NCI-H2171 treated with DMSO at 0.1 percent for 48 hours (cell line): ENCODE data around the gene TNFRSF4.

Experiments used
- DNase-seq: peaks from one replicate; lab custom pipeline; 2025; lab: John Stamatoyannopoulos, UW

TNFRSF4 gene

DNA sequence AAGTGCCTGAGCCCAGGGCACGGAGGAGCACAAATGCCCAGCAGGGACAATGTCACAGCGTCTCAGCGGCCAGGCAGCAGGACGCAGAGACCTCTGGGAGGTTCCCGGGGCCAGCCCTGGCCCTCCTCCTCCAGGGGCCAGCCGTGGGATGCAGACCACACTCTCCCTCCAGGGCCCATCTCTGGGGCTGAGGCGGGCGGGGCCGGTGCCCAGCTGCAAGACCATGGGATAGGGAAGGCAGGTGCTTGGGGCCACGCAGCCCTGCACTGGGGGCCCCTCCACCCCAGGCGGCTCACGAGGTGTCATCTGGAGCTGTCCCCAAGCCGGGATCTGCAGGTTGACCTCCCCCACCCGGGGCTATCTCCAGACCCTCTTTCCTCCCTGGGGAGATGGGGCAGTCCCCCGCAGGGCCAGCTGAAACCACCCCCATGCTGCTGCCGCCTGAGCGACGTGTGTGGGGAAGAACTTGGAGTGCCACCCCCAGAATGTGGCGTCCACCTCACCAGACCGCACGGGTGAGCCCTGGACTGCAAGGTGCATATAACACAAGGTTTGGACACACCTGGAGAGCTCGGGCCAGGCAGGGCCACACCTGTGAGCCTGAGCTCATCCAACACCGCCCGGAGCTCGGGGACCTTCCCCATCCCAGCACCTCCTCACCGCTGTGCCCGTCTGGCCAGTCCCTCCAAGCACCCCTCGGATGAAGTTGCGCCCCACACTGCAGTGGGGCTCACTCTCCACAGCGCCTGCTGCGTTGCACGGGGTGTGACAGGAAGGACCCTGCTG, 44.3 kb downstream of the TNFRSF4 start:
- DNase-seq: no peak

DNA sequence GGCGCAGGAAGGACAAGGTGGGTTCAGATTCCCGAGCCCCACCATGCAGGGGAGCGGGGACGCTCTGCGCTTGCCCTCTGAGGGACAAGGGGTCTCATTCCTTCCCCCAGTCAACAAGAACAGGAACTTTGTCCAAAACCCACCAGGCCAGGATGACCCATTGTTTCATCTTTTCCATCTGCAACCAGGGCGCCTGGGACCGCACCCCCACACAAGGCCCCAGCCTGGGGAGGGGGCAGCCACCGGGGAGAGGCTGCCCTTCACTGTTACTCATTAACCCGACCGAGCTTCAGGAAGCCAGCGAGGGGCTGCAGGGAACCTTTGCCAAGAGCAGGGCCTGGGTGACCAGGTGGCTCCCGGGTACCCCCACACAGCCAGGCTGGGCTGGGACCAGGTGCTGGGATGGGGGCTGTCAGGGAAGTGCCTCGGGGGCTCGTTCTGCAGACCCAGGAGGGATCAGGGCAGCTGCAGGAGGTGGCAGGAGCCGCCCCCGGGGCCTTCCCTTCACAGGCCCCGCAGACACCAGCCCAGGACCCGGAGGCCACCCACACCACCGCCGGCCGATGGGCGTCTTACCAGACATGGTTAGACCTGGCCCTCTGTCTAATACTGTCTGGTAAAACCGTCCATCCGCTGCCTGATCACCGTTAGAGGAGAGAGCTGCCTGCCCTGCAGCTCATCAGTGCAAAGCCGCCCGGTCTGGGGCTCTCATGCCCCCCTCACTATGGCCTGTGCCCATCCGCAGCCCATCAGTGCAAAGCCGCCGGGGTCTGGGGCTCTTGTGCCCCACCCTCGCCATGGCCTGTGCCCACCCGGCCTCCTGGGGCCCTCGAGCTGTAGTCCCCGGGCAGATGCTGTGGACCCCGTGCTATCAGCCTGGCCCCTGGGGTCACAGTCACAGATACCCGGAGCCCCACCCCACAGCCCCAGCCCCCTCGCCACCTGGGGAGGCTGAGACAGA, 45.2 kb downstream of the TNFRSF4 start:
- no peak for DNase-seq

DNA sequence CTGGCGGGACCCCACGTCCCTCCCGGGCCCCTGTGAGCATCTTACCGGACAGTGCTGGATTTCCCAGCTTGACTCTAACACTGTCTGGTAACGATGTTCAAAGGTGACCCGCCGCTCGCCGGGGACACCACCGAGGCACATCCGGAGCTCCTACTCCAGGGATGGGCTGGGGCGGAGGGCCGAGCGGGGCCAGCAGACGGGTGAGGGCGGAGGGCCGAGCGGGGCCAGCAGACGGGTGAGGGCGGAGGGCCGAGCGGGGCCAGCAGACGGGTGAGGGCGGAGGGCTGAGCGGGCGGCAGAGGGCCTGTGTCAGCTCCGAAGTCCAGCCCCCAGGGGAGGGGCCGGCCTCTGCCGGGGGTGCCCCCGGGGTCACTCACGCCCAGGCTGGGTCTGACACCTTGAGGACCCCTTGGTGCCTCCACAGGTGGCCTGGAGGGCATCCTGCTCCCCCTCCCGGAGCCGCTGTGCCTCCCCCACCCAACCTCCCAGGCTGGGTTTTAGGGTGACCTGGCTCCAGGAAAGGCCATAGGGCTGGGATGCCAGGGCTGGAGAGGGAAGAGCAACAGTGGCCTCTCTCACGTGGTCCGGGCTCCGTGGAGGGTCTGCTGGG, 46.0 kb downstream of the TNFRSF4 start:
- no peak for DNase-seq

DNA sequence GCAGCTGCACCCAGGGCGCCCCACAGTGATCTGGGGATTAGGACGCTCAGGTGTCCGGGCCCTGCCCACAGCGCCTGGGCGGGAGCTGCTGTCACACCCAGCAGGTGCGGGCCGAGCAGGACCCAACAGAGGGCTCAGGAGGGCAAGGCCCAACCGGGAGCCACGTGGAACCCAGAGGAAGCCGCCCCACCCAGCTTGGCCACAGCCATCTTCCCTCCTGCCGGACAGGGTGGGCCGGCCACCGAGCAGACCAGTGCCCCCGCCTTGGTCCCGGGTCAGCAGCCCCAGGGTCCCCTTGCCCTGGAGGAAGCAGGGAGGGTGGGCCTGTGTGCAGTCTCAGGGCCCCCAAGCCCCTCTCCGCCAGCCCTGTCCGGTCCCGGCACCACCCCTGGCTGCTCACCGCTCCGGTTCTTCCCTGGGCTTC, 46.5 kb downstream of the TNFRSF4 start:
- no peak for DNase-seq

DNA sequence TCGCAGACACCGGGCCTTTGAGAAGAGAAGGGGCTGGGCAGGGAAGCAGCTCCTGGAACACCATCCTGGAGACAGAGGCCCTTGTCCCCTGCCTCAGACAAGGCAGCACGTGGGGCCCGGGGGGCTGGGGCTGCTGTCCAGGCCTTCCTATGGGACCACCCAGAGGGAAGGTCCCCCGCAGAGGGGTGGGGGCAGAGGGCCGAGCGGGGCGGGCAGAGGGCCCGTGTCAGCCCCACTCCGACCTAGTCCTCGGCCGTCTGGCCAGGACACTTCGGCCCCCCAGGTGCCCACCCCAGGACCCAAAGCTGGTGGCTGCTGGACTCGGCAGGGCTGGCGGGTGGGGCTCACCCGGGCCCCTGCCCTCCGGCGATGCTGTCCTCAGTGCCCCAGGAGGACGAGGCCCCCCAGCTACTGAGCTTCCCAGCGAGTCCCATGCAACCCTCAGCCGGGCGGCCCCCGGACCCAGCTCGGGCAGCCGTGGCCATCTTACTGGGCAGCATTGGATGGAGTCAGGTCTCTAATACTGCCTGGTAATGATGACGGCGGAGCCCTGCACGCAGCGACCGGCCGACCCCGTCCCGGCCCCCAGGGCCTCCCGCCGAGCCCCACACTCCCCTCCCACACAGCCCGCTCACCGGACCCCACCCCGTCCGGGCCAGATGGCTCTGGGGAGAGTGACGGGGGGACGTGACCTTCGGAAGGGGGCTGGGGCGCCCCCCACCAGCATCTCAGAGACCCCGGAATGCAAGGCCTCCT, 47.1 kb downstream of the TNFRSF4 start:
- no peak for DNase-seq

DNA sequence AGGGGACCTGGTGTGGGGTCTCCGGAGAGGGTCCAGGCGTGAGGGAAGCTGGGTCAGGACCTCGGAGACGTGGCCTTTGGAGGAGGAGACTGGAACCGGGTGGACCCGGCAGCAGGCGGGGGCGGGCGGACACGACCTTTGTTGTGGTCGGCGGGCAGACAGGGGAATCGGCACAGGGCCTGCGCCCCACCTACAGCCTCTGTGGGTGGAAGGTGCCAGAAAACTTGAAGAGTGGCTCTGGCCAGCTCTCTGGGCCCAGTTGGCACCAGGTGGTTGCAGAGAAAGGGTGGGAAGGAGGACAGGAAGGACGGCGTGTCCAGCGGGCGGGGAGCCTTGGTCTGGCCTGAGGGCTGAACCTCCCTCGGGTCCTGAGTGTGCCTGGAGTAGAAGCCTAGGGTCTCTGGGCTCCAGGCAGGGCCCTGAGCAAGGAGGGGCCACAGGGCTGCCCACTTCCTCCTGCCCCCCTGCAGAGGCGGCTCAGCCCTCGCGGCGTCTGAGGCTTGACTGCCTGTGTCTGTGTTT, 48.0 kb downstream of the TNFRSF4 start:
- DNase-seq: no peak

DNA sequence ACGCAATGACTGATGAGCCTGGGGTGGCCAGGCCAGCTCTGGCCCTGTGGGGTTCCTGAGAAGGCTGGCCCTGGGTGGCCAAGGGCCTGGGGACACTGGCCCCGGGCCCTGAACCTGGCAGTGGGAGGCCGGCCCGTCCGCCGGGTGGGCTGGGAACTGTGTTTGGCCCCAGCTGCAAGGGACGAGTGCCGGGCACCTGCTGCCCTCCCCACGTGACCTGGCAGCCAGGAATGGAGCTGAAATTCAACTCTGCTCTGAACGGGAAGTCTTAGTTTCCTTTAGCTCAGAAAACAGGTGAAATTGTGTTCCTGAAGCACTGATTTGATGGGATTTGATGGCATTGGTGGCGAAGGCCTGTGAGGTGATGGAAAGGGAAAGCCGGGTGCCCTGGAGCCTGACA, 48.5 kb downstream of the TNFRSF4 start:
- no peak for DNase-seq

DNA sequence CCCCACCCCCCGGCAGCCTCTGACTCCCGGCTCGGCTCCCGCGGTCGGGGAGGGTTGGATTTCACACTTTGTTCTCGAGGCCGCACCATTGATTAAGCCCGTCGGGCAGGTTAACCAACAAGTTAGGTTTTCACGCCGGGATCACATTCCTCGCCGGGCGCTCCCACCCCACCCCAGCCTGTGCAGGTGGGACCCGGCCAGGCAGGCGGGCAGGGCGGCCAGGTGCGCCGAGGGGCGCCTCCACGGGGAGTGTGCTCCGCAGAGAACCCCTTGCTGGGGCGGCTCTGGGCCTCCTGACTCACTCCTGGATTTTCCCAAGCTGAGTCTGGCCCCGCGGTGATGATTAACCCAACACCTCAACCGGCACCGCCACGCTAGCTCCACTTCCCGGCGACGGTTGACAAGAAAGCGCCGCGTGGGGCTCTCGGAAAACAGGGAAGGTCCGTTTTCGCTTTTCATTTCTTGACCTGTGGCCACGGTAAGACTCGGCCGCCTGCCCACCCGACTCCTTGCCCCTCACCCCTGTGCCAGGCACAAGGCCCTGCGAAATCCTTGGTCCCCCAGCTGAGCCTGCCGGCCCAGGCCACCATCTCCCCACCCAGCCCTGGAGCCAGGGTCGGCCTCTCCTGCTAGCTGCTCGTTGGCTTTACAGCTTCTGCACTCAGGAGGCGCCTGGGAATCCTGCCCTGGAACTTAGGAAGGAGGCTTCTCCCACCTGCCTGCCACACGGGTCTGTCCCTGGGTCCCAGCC, 49.1 kb downstream of the TNFRSF4 start:
- no peak for DNase-seq

DNA sequence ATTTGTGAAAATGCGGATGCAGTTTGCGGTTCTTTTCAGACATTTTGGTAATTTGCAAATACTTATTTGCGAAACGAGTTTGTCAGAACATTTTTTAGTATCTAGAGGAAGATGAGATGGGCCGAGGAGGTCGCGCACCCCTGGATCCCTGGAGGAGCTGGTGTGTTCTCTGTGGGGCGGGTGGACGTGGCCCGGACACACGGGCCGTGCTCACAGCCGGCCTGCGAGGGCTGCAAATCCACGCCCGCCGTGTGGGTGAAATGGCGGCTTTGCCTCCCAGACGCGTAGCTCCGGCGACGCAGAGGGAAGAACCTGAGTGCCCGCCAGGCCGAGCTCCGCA, 49.6 kb downstream of the TNFRSF4 start:
- DNase-seq: no peak

DNA sequence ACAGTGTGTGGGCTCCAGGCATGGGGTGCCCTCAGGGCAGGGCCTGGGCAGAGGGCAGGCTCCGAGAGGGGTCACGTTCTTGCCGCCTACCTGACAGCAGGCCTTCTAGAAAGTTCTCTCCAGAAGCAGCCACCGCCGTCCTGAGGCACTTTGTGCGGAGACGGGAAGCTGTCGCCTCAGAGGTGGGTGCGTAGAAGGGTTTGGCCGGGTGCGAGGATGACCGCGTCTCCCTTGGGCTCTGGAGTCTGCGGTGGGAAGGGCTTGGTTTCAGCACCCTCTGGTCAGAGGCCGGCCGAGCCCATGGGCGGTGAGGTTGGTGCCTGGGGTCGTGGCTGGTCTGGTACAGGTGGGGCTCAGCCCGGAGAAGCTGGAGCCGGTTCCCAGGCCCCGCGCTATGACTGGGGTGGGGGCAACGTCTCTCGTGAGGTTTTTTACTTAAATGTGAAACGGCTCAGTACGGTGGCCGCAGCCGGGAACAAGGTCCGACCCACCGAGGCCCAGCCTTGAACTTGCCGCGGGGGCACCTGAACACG, 50.3 kb downstream of the TNFRSF4 start:
- no peak for DNase-seq

DNA sequence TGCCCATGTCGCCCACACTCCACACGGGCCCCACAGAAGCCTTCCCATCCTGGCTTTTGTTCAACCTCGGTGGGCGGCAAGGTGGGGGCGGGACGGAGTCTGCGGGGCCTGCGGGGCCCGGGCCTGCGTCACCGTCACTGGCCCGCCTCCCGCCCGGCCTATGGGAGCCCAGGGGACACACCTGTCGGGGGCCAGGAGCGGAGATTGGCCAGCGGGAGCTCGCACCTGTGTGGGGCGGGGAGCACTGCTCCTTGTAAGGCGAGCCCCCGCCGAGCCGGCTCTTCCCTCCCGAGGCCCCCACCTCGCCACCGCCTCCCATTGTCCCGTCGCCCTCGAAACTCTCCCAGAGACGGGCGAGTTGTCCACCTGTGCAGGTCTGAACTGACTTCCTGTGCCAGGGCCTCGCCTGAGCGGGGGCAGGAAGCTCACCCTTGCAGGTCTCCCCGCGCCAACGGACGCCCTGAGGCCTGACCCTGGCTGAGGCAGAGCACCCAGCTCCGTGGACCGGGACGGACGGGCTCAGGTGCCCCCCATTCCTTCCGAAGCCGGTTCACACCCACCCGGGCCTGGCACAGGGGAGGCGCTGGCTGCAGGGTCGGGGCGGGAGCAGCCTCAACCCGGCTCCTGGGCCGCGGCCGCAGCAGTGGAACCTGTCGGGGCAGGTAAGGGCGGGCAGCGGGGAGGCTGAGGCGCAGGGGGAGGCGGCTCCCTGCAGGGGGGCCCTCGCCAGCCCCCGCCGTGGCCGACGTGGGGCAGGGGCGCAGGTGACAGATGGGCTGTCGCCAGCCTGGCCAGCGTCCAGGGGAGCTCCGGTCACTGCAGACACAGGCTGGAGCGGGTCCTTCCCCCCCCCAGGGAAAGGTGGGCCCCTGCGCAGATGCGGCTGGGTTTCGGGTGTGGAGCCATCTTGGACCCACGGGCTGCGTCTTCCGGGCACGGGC, 51.1 kb downstream of the TNFRSF4 start:
- peak; percentile 75 for DNase-seq

DNA sequence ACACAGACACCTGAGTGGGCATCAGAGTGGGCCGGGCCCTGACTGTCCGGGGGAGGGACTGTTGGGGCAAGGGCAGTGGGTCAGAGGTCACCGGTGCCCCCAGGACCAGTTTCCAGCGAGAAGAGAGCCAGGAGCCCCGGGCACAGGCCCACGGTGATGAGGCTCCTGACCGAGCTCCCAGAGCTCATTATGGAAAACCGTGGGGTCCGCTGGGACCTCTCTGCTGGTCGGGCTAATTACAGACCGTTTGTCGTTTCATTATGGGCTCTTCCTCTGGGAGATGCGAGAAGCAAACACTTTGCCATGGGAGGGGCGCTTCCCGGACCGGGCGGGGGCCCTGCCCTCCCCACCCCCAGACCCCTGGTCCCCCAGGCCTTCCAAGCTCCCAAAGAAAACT, 52.3 kb downstream of the TNFRSF4 start:
- DNase-seq: peak; percentile 36
